NT2/D1 (cell line): ENCODE measurements around the gene APPL2.
"Not testable (repeated sequence)": the region's sequence is repeated elsewhere in the genome, so short reads cannot be mapped to it uniquely, and the experiment has no call there.

ENCODE experiments used
- DNase-seq: peaks from one replicate; pipeline ENCODE4 v3.0.0-alpha.2; 2011; ENCODE audit warnings: low read depth, low spot score
- H3K27me3 ChIP-seq: 2 replicates; pipeline ENCODE4 v1.6.0; 2011; ENCODE audit warnings: mild to moderate bottlenecking; ENCODE audit not compliant: insufficient read length, insufficient read depth
- H3K36me3 ChIP-seq: 2 replicates; pipeline ENCODE4 v1.6.1; 2011; ENCODE audit warnings: mild to moderate bottlenecking, low read length, mixed read lengths; ENCODE audit not compliant: insufficient read depth, insufficient read length
- H3K4me1 ChIP-seq: 2 replicates; pipeline ENCODE4 v1.5.1; 2011; ENCODE audit not compliant: insufficient read depth, insufficient read length
- H3K4me3 ChIP-seq: 2 replicates; pipeline ENCODE4 v1.5.1; 2011; ENCODE audit warnings: low read depth; ENCODE audit not compliant: insufficient read length
- H3K9ac ChIP-seq: 2 replicates; pipeline ENCODE4 v1.6.0; 2011; ENCODE audit warnings: low read depth; ENCODE audit not compliant: insufficient read length
- H3K9me3 ChIP-seq: 2 replicates; pipeline ENCODE4 v1.5.1; 2011; ENCODE audit warnings: mild to moderate bottlenecking, low read length; ENCODE audit not compliant: insufficient read depth
- SUZ12 ChIP-seq: IDR thresholded peaks from 2 replicates; pipeline ENCODE4 v1.6.1; 2011; ENCODE audit not compliant: insufficient read length, insufficient read depth; ENCODE audit errors: extremely low read depth
- YY1 ChIP-seq: IDR thresholded peaks from 2 replicates; pipeline ENCODE4 v1.6.1; 2011; ENCODE audit not compliant: insufficient read length, insufficient read depth
- ZNF274 ChIP-seq: IDR thresholded peaks from 2 replicates; pipeline ENCODE4 v1.6.1; 2011; ENCODE audit warnings: mild to moderate bottlenecking, low read depth, low read length

Gene APPL2

GRCh38 chr12:105267711-105268110 lies 31.7 kb upstream of the APPL2 start:
- Histone ChIP-seq H3K4me1 (no peaks in the 10 kb centered on the region), H3K27me3 (no peaks in the 10 kb centered on the region), H3K9me3 (no peaks in the 10 kb centered on the region), H3K4me3 (no peak overlapping the region), H3K9ac (no peak overlapping the region), H3K36me3 (no peaks in the 10 kb centered on the region)
- DNase-seq, result no peak
- TF ChIP-seq SUZ12, result no peak
- TF ChIP-seq YY1, result no peak
- TF ChIP-seq ZNF274, result no peak

GRCh38 chr12:105264771-105265170 lies 28.8 kb upstream of the APPL2 start:
- no peak for TF ChIP-seq YY1
- TF ChIP-seq SUZ12, result no peak
- no peak for TF ChIP-seq ZNF274
- H3K27me3 ChIP-seq, result no peaks in the 10 kb centered on the region
- no peaks in the 10 kb centered on the region for H3K36me3 ChIP-seq
- DNase-seq, result no peak
- H3K9ac ChIP-seq, result no peak overlapping the region
- H3K4me3 ChIP-seq, result no peak overlapping the region
- no peaks in the 10 kb centered on the region for H3K4me1 ChIP-seq
- no peaks in the 10 kb centered on the region for H3K9me3 ChIP-seq

DNA sequence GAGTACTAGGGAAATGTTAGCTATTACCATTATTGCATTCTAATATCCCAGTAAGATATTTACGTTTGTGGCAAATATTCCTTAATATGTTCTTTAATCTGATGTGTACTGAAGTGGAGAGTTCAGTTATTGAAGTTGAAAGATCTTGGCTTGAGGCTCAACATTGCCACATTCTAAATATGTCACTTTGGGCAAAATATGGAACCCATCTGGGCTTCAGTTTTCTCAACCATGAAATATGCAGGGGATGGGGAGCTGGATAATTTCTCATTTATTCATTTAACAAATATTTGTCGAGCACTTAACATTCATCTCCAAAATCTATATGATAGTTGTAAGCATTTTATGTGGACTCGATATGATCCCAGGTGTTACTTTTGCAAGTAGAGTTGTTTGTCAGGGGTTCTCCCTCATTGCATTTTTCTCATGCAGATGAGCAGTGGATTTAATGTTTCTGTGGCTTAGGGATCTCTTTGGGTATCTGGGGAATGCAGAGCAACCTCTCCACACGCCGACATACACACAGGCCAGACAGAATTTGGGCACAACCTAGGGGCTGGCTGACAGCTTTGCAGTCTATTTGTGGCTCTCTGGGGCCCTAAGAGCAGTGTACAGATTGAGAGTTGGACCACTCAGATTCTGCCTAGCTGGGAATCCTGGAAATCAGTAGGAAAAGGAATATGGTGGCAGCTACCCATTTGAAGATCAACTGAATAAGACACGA lies 26.6 kb upstream of the APPL2 start:
- no peaks in the 10 kb centered on the region for H3K36me3 ChIP-seq
- no peak for DNase-seq
- no peak overlapping the region for H3K4me3 ChIP-seq
- H3K9me3 ChIP-seq, result no peaks in the 10 kb centered on the region
- no peak overlapping the region for H3K9ac ChIP-seq
- no peak for TF ChIP-seq SUZ12
- H3K27me3 ChIP-seq, result no peaks in the 10 kb centered on the region
- H3K4me1 ChIP-seq, result no peaks in the 10 kb centered on the region

- H3K4me1 ChIP-seq, result no peaks in the 10 kb centered on the region
- H3K27me3 ChIP-seq, result no peaks in the 10 kb centered on the region
- H3K9me3 ChIP-seq, result no peaks in the 10 kb centered on the region
- H3K36me3 ChIP-seq, result no peaks in the 10 kb centered on the region
- no peak overlapping the region for H3K4me3 ChIP-seq
- no peak for DNase-seq
- H3K9ac ChIP-seq, result no peak overlapping the region
- TF ChIP-seq ZNF274 (no peak), SUZ12 (no peak), YY1 (no peak)
Observed at GRCh38 chr12:105261010-105261409, 25.0 kb upstream of the APPL2 start.

DNA sequence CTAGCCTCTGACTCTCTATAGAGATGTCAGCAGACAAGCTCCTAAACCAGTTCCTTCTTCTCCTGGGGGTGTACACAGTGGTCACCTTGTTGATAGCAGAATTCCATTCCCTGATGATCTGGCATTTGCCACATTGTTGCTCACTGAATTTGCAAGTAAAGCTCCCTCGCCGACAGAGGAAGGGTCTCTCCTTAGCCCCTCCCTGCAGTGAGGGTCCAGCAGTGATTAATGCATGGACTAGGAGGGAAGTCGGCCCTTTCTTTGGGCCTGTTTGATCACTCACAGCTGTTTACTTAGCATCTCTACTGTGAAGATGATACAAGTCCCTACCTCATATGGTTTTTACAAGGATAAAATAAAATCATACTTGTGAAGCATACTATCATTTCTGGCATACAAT lies 23.3 kb upstream of the APPL2 start:
- Histone ChIP-seq H3K9ac (no peak overlapping the region), H3K4me1 (no peaks in the 10 kb centered on the region), H3K4me3 (no peak overlapping the region), H3K27me3 (no peaks in the 10 kb centered on the region), H3K36me3 (no peaks in the 10 kb centered on the region), H3K9me3 (no peaks in the 10 kb centered on the region)
- TF ChIP-seq ZNF274 (no peak), SUZ12 (no peak), YY1 (no peak)
- no peak for DNase-seq

- H3K27me3 ChIP-seq, result no peaks in the 10 kb centered on the region
- DNase-seq, result no peak
- no peaks in the 10 kb centered on the region for H3K4me1 ChIP-seq
- no peak overlapping the region for H3K4me3 ChIP-seq
- H3K9me3 ChIP-seq, result no peaks in the 10 kb centered on the region
- H3K9ac ChIP-seq, result no peak overlapping the region
- no peak for TF ChIP-seq YY1
- no peak for TF ChIP-seq SUZ12
- no peak for TF ChIP-seq ZNF274
- no peaks in the 10 kb centered on the region for H3K36me3 ChIP-seq
Observed at GRCh38 chr12:105257321-105257728, 21.4 kb upstream of the APPL2 start.

- H3K9ac ChIP-seq, result no peak overlapping the region
- H3K36me3 ChIP-seq, result no peaks in the 10 kb centered on the region
- H3K27me3 ChIP-seq, result no peaks in the 10 kb centered on the region
- H3K4me1 ChIP-seq, result no peaks in the 10 kb centered on the region
- DNase-seq, result no peak
- H3K9me3 ChIP-seq, result no peaks in the 10 kb centered on the region
- no peak overlapping the region for H3K4me3 ChIP-seq
- TF ChIP-seq YY1 (no peak), ZNF274 (no peak), SUZ12 (no peak)
Observed at GRCh38 chr12:105256921-105257320, 20.9 kb upstream of the APPL2 start.

DNA sequence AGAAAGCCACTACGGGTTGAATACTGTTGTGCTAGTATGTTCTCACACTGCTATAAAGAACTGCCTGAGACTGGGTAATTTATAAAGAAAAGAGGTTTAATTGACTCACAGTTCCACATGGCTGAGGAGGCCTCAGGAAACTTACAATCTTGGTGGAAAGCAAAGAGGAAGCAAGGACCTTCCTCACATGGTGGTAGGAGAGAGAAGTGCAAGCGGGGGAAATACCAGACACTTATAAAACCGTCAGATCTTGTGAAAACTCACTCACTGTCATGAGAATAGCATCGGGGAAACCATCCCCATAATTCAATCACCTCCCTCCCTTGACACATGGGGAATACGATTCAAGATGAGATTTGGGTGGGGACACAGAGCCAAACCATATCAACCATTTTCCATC lies 20.5 kb upstream of the APPL2 start:
- not testable (repeated sequence) for H3K4me3 ChIP-seq, H3K9ac ChIP-seq, DNase-seq, H3K9me3 ChIP-seq, H3K36me3 ChIP-seq, H3K4me1 ChIP-seq, H3K27me3 ChIP-seq
